SK-N-SH treated with all-trans-retinoic acid at 6 μM for 48 hours (cell line): Measurements from ENCODE around the gene RBMS1.

Experiments used
- ARNTL ChIP-seq: fragments of 450-650 bp; formaldehyde crosslinking; IDR thresholded peaks from 2 replicates; pipeline ENCODE4 v1.5.0; 2020; ENCODE audit warnings: low read depth, mild to moderate bottlenecking, moderate library complexity, borderline replicate concordance
- RARB ChIP-seq: fragments of 250-450 bp; sonication (Bioruptor Pico); IDR thresholded peaks from 2 replicates; pipeline ENCODE4 v1.8.0; 2021; ENCODE audit warnings: mild to moderate bottlenecking, moderate library complexity
- ZNF8 ChIP-seq: fragments of 450-650 bp; formaldehyde crosslinking; IDR thresholded peaks from 2 replicates; pipeline ENCODE4 v1.5.0; 2020; ENCODE audit warnings: mild to moderate bottlenecking, moderate library complexity
- TF ChIP-seq, protein P1 (sequence below): fragments of 250-450 bp; sonication (Bioruptor Pico); IDR thresholded peaks from 2 replicates; pipeline ENCODE4 v1.5.0; 2020; ENCODE audit warnings: mild to moderate bottlenecking, moderate library complexity

DNA sequence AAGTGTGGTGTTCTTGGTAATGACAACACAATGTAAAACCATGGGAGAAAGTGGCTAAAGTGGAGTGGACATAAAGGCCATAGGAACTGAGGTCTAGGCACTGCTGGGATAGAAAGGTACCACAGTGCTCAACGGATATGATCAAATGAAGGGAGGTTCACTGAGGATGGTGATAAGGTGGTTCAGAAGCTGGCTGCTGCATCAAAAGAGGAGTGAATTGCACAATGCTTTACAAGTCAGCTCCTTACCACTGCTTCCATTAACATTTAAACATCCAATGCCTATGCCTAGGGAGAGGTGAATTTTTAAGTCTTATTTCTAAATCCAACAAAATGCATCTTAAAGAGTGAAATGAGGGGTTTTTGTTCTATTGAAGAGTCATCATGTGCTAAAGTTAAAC lies 193.4 kb downstream of the RBMS1 start:
- TF ChIP-seq ZNF8 (CRISPR knock-in tag): no peak
- no peak for TF ChIP-seq RARB (CRISPR knock-in tag)
- TF ChIP-seq ARNTL (CRISPR knock-in tag): no peak
- TF ChIP-seq, protein P1, sequence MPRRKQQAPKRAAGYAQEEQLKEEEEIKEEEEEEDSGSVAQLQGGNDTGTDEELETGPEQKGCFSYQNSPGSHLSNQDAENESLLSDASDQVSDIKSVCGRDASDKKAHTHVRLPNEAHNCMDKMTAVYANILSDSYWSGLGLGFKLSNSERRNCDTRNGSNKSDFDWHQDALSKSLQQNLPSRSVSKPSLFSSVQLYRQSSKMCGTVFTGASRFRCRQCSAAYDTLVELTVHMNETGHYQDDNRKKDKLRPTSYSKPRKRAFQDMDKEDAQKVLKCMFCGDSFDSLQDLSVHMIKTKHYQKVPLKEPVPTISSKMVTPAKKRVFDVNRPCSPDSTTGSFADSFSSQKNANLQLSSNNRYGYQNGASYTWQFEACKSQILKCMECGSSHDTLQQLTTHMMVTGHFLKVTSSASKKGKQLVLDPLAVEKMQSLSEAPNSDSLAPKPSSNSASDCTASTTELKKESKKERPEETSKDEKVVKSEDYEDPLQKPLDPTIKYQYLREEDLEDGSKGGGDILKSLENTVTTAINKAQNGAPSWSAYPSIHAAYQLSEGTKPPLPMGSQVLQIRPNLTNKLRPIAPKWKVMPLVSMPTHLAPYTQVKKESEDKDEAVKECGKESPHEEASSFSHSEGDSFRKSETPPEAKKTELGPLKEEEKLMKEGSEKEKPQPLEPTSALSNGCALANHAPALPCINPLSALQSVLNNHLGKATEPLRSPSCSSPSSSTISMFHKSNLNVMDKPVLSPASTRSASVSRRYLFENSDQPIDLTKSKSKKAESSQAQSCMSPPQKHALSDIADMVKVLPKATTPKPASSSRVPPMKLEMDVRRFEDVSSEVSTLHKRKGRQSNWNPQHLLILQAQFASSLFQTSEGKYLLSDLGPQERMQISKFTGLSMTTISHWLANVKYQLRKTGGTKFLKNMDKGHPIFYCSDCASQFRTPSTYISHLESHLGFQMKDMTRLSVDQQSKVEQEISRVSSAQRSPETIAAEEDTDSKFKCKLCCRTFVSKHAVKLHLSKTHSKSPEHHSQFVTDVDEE (CRISPR knock-in tag): no peak
